Ramos (cell line): Measurements from ENCODE around the gene SIRPA.

Source experiments
- in situ Hi-C: fragments of 300-500 bp; cut with MboI; formaldehyde crosslinking; loops from one replicate; pipeline ENCODE4 v1.14.3; 2022; ENCODE audit warnings: low sequenced_read_pairs; ENCODE audit not compliant: unreplicated experiment

The SIRPA gene

GRCh38 chr20:1927217-1927616 is 32.0 kb downstream of the SIRPA start:
- in situ Hi-C loops: no loop called here

GRCh38 chr20:1928154-1928553 is 32.9 kb downstream of the SIRPA start:
- in situ Hi-C loops: no loop called here

- in situ Hi-C loops: no loop called here
These were observed 33.6 kb downstream of the SIRPA start for GRCh38 chr20:1928782-1929181.

- in situ Hi-C loops: no loop called here
These were observed 34.3 kb downstream of the SIRPA start for GRCh38 chr20:1929460-1929859.

- in situ Hi-C loops: no loop called here
These were observed 35.0 kb downstream of the SIRPA start for GRCh38 chr20:1930165-1930564.

GRCh38 chr20:1931830-1932229 is 36.6 kb downstream of the SIRPA start:
- in situ Hi-C loops: no loop called here

- in situ Hi-C loops: no loop called here
These were observed 37.8 kb downstream of the SIRPA start for GRCh38 chr20:1932971-1933370.

- in situ Hi-C loops: no loop called here
These were observed 38.3 kb downstream of the SIRPA start for GRCh38 chr20:1933465-1933870.

GRCh38 chr20:1934156-1934555 is 38.9 kb downstream of the SIRPA start:
- in situ Hi-C loops: no loop called here

GRCh38 chr20:1934721-1935573 is 39.7 kb downstream of the SIRPA start:
- in situ Hi-C loops: no loop called here

- in situ Hi-C loops: no loop called here
These were observed 40.6 kb downstream of the SIRPA start for GRCh38 chr20:1935696-1936366.

GRCh38 chr20:1937316-1937976 is 42.2 kb downstream of the SIRPA start:
- in situ Hi-C loops: no loop called here

GRCh38 chr20:1938464-1939269 is 43.5 kb downstream of the SIRPA start:
- in situ Hi-C loops: no loop called here

GRCh38 chr20:1939270-1939595 is 44.0 kb downstream of the SIRPA start:
- in situ Hi-C loops: no loop called here

GRCh38 chr20:1940581-1940980 is 45.4 kb downstream of the SIRPA start:
- in situ Hi-C loops: no loop called here

- in situ Hi-C loops: no loop called here
These were observed 46.0 kb downstream of the SIRPA start for GRCh38 chr20:1941226-1941625.

GRCh38 chr20:1942061-1942460 is 46.9 kb downstream of the SIRPA start:
- in situ Hi-C loops: no loop called here

GRCh38 chr20:1942486-1943274 is 47.5 kb downstream of the SIRPA start:
- in situ Hi-C loops: no loop called here

GRCh38 chr20:1943275-1944002 is 48.2 kb downstream of the SIRPA start:
- in situ Hi-C loops: no loop called here
